ENCODE measurements around the gene MSH2.

Gene MSH2

GRCh38 chr2:47530105-47530760 lies 127.3 kb downstream of the MSH2 start:
- Histone ChIP-seq H3K4me1 (no peaks in the 10 kb centered on the region), H3K4me3 (no peak overlapping the region), H3K9me3 (no peaks in the 10 kb centered on the region), H3K36me3 (replicated peaks) (no peaks in the 10 kb centered on the region), H3K27me3 (ENCODE audit: low read depth) (no peaks in the 10 kb centered on the region)
- in situ Hi-C loops (cut with MboI; ENCODE audit: low sequenced_read_pairs): no loop called here
- DNase-seq (ENCODE audit: low spot score in 2 of 2): no peak

- H3K4me1 ChIP-seq: no peaks in the 10 kb centered on the region
- no peak for DNase-seq (ENCODE audit: low spot score in 2 of 2)
- in situ Hi-C loops (cut with MboI; ENCODE audit: low sequenced_read_pairs): no loop called here
- no peaks in the 10 kb centered on the region for H3K9me3 ChIP-seq
- no peaks in the 10 kb centered on the region for H3K36me3 ChIP-seq (replicated peaks)
- no peak overlapping the region for H3K4me3 ChIP-seq
- H3K27me3 ChIP-seq (ENCODE audit: low read depth): no peaks in the 10 kb centered on the region
Observed at GRCh38 chr2:47531378-47532042, 128.6 kb downstream of the MSH2 start.
